Sigmoid colon (tissue), 7 donors: ENCODE data around the gene AP1G1. TPM values are rescaled to one million over a fixed set of nuclear protein-coding genes. Genes with fewer than 3 reads are reported as not detected.

Experiments used
- DNase-seq: peaks from one replicate; pipeline ENCODE4 v3.0.0-alpha.2; 2019
- H3K27ac ChIP-seq, 4 donors: fragments of 200-600 bp; sonication (generic); one replicate each; pipeline ENCODE4 v1.5.1; 2016 to 2019; ENCODE audit warnings: mild to moderate bottlenecking in 1 of 4
- H3K27me3 ChIP-seq, 3 donors: fragments of 200-600 bp; sonication (generic); one replicate each; pipeline ENCODE4 v1.5.1; 2019; ENCODE audit warnings: mild to moderate bottlenecking in 1 of 3
- H3K36me3 ChIP-seq, 4 donors: fragments of 200-600 bp; sonication (generic); one replicate each; pipeline ENCODE4 v1.5.1; 2016 to 2019
- H3K4me1 ChIP-seq, 4 donors: fragments of 200-600 bp; sonication (generic); one replicate each; pipeline ENCODE4 v1.5.1; 2017 to 2019
- H3K4me3 ChIP-seq, 4 donors: fragments of 200-600 bp; sonication (generic); one replicate each; pipeline ENCODE4 v1.5.1; 2017 to 2019; ENCODE audit warnings: mild to moderate bottlenecking in 2 of 4, moderate library complexity in 1 of 4
- H3K9me3 ChIP-seq, 4 donors: fragments of 200-600 bp in 3 of 4; sonication (generic) in 3 of 4; one replicate each; pipeline versions ENCODE4 v1.5.1 to v1.6.1; 2013 to 2019
- EP300 ChIP-seq, 4 donors: sonication (generic); formaldehyde crosslinking; IDR thresholded peaks; one replicate each; pipeline ENCODE4 v1.6.1; 2017; ENCODE audit warnings: antibody characterized with exemption in 4 of 4
- POLR2A ChIP-seq, 2 donors: fragments of 450-650 bp; IDR thresholded peaks; one replicate each; pipeline ENCODE4 v1.6.1; 2016; ENCODE audit warnings: antibody characterized with exemption in 2 of 2, mild to moderate bottlenecking in 2 of 2, moderate library complexity in 2 of 2
- POLR2AphosphoS5 ChIP-seq, 4 donors: sonication (generic); formaldehyde crosslinking; IDR thresholded peaks; one replicate each; pipeline ENCODE4 v1.6.1; 2017; ENCODE audit warnings: antibody characterized with exemption in 4 of 4
- WGBS, 2 donors: extraction: QIAGEN DNeasy Blood & Tissue Kit; methylation state at CpG; one replicate each; pipeline ENCODE4 v1.1.7; 2013; 5-methylcytosine and 5-hydroxymethylcytosine counted together
- intact Hi-C: fragments of 100-400 bp; cut with DNase I; formaldehyde crosslinking; loops from one replicate; pipeline ENCODE4 v1.15.1; 2023
- polyA plus RNA-seq, 3 donors: library from polyadenylated mRNA; stranded (reverse); fragments of 200-250 nt; gene quantifications; one replicate each; pipeline ENCODE4 v1.2.3, GENCODE V29; 2013
- total RNA-seq, 4 donors: library from RNA; depleted of rRNA; stranded (reverse); fragments of >200 nt; gene quantifications; one replicate each; pipeline ENCODE4 v1.1.0, GENCODE V29; 2016
- TF ChIP-seq, protein P1 (sequence below), 4 experiments: fragments of 450-650 bp in 3 of 4; fragments of 200-600 bp in 1 of 4; IDR thresholded peaks; one replicate each; pipeline ENCODE4 v1.5.1; 2016 to 2019; ENCODE audit warnings: antibody characterized with exemption in 4 of 4, mild to moderate bottlenecking in 3 of 4, moderate library complexity in 2 of 4
- donor health status: healthy with polysubstance abuse.
- donor health status: Bipolar disorder and iron deficiency.
- donor health status: healthy.

The AP1G1 gene
- 10 to 100 TPM; 34.9 to 57.3 (median 51.1) TPM for total RNA-seq
- polyA plus RNA-seq = 10 to 100 TPM; 12.6 to 32.1 (median 23.6) TPM

- H3K27ac ChIP-seq = peak within 1 kb of the TSS; percentile 94 to 99 (median 97)
- WGBS, 2 donors = 0% methylated on average over 54 of the region's 54 CpGs
- no peaks in the 10 kb centered on the region for H3K27me3 ChIP-seq
- peak; percentile 98 for DNase-seq
- peak in 1 of 4 donors; percentile 65 for TF ChIP-seq EP300 (IDR thresholded peaks at IDR 0.05)
- TF ChIP-seq, protein P1, sequence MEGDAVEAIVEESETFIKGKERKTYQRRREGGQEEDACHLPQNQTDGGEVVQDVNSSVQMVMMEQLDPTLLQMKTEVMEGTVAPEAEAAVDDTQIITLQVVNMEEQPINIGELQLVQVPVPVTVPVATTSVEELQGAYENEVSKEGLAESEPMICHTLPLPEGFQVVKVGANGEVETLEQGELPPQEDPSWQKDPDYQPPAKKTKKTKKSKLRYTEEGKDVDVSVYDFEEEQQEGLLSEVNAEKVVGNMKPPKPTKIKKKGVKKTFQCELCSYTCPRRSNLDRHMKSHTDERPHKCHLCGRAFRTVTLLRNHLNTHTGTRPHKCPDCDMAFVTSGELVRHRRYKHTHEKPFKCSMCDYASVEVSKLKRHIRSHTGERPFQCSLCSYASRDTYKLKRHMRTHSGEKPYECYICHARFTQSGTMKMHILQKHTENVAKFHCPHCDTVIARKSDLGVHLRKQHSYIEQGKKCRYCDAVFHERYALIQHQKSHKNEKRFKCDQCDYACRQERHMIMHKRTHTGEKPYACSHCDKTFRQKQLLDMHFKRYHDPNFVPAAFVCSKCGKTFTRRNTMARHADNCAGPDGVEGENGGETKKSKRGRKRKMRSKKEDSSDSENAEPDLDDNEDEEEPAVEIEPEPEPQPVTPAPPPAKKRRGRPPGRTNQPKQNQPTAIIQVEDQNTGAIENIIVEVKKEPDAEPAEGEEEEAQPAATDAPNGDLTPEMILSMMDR (IDR thresholded peaks at IDR 0.05) = no peak
- peak; percentile 50 to 57 for TF ChIP-seq POLR2A (IDR thresholded peaks at IDR 0.05)
- peak; percentile 72 to 91 (median 81) for TF ChIP-seq POLR2AphosphoS5 (IDR thresholded peaks at IDR 0.05)
- H3K36me3 ChIP-seq = peaks cover 0 to 12% (median 0%) of the 10 kb centered on the region in 4 donors
- intact Hi-C loops = loop anchor here (2.0 to 5.0 kb wide), 4 partner anchors 36 to 87 kb away; partner anchors contain the start of genes ATXN1L, IST1, PHLPP2 and ZNF821
- peaks cover 0 to 38% (median 31%) of the 10 kb centered on the region in 4 donors for H3K4me1 ChIP-seq
- peak within 1 kb of the TSS; percentile 77 to 98 (median 79) for H3K4me3 ChIP-seq
- no peaks in the 10 kb centered on the region for H3K9me3 ChIP-seq
These were observed at the start of gene AP1G1 for GRCh38 chr16:71808593-71809459. TSS of gene AP1G1 (minus strand) at chr16:71808834. CDS start at chr16:71789479, 19,355 bp downstream.

DNA sequence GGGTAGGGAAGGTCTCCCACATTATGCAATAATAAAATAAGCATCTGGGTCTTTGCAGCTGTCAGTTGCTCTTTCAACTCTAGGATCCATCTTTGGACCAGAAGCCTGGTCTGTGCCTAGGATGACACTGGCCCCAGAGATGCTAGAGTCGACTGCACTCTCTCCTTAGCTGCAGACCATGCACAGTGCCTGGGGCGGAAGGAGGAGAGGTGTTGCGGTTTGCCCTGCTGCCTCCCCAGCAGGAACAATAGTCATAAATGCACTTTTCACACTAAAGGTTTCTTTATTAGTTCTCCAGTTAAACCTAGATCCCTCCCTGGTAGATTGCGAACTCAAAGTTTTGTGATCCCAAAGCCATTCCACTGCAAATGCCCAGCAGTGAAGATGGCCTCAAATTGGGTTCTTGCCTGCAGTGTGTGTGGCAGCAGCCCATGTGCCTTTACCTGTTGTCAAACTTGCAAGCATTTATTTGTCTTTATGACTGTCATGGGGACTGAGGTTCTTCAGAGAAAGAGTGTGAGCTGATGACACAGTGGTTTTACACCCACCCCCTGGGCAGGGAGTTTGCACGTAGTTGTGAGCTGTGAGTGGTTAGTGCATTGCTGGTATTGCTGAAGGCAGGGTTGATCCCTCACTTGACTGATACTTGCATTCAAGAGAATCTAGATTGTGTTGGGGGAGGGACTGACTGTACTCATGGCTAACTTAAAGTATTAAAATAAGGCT lies 47.5 kb upstream of the AP1G1 start:
- Histone ChIP-seq H3K36me3 (peaks cover 0 to 39% (median 17%) of the 10 kb centered on the region in 4 donors), H3K27ac (no peak overlapping the region)
- TF ChIP-seq EP300 (IDR thresholded peaks at IDR 0.05) = no peak
- no peak for TF ChIP-seq POLR2A (IDR thresholded peaks at IDR 0.05)
- no peak for TF ChIP-seq POLR2AphosphoS5 (IDR thresholded peaks at IDR 0.05)
- TF ChIP-seq, protein P1 (IDR thresholded peaks at IDR 0.05) = no peak

DNA sequence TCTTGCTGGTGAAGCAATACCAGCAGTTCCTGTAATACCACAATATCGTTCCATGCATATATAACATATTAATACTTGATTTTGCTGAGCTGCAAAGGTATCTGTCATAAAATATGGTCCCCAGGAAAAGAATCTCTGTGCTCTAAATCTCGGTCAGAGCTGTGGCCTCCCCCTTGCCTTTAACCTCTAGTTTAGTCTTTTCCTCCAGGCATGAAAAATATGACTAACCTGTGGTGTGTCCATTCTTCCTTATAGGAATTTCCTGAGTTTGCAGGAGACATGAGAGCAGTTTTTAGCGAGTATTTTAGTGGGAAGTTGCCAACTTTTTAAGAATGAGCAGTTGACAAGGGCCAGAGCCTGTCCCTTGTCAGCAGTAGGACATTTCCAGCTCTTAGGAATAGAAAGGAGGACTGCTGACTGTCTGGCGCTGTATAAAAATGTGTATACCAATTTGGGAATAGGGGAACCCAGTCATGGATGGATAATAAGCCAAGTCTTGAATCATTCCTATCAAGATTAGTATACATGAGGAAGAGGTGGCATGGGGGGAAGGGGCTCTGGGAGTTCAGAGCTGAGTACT lies 45.8 kb upstream of the AP1G1 start:
- intact Hi-C loops = no loop called here

More for the DNA sequence above, 47.5 kb upstream of the AP1G1 start:
- no peaks in the 10 kb centered on the region for H3K9me3 ChIP-seq
- no peak overlapping the region for H3K4me3 ChIP-seq
- DNase-seq = no peak
- 86 to 92% methylated on average over 5 of the region's 5 CpGs for WGBS, 2 donors
- peaks cover 0 to 35% (median 14%) of the 10 kb centered on the region in 4 donors for H3K4me1 ChIP-seq
- intact Hi-C loops = no loop called here
- H3K27me3 ChIP-seq = no peaks in the 10 kb centered on the region

DNA sequence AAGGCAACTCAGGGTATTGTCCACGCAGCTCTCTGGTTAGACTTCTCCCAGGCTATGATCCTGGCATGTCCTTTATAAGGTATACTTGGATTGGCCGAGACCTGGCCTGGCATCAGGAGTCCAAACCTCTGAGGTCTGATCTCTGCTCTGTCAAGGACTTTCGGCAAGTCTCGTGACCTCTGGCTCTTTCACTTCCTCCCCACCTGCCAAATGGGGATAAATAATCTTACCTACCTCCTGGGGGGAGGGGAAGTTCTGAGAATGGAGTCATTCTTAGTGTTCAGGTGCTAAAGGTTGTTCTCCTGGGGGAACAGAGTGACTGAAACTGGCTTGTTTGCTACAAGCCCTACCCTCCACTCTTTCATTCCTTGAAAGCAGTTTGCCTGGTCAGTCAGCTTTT lies 44.8 kb upstream of the AP1G1 start:
- intact Hi-C loops = no loop called here
- Histone ChIP-seq H3K9me3 (no peaks in the 10 kb centered on the region), H3K4me3 (no peak overlapping the region), H3K36me3 (peaks cover 6 to 48% (median 34%) of the 10 kb centered on the region in 4 donors), H3K27me3 (no peaks in the 10 kb centered on the region), H3K27ac (no peak overlapping the region), H3K4me1 (peaks cover 0 to 27% (median 9%) of the 10 kb centered on the region in 4 donors)
- WGBS, 2 donors = 76 to 84% methylated on average over 4 of the region's 4 CpGs
- no peak for TF ChIP-seq EP300 (IDR thresholded peaks at IDR 0.05)
- TF ChIP-seq POLR2AphosphoS5 (IDR thresholded peaks at IDR 0.05) = no peak
- TF ChIP-seq POLR2A (IDR thresholded peaks at IDR 0.05) = no peak
- TF ChIP-seq, protein P1 (IDR thresholded peaks at IDR 0.05) = no peak
- DNase-seq = no peak

More for the DNA sequence above, 45.8 kb upstream of the AP1G1 start:
- H3K36me3 ChIP-seq = peaks cover 6 to 42% (median 26%) of the 10 kb centered on the region in 4 donors
- H3K4me1 ChIP-seq = peaks cover 0 to 35% (median 14%) of the 10 kb centered on the region in 4 donors
- H3K27ac ChIP-seq = peak overlapping the region in 1 of 4 donors; percentile 28
- H3K27me3 ChIP-seq = no peaks in the 10 kb centered on the region
- 90 to 92% methylated on average over 4 of the region's 4 CpGs for WGBS, 2 donors
- H3K9me3 ChIP-seq = no peaks in the 10 kb centered on the region
- DNase-seq = no peak
- no peak overlapping the region for H3K4me3 ChIP-seq
- TF ChIP-seq POLR2A (IDR thresholded peaks at IDR 0.05) = no peak
- TF ChIP-seq POLR2AphosphoS5 (IDR thresholded peaks at IDR 0.05) = no peak
- TF ChIP-seq EP300 (IDR thresholded peaks at IDR 0.05) = no peak
- TF ChIP-seq, protein P1 (IDR thresholded peaks at IDR 0.05) = no peak
